NT2/D1 (cell line): Measurements from ENCODE around the gene SRSF4.

Source experiments
- YY1 ChIP-seq: IDR thresholded peaks from 2 replicates; pipeline ENCODE4 v1.6.1; 2011; ENCODE audit not compliant: insufficient read length, insufficient read depth
- ZNF274 ChIP-seq: IDR thresholded peaks from 2 replicates; pipeline ENCODE4 v1.6.1; 2011; ENCODE audit warnings: mild to moderate bottlenecking, low read depth, low read length

- no peak for TF ChIP-seq YY1
- no peak for TF ChIP-seq ZNF274
Measured at GRCh38 chr1:29190718-29191117, 9.0 kb upstream of the SRSF4 start.
